Measurements from ENCODE around the gene BZW2. TPM values are rescaled to one million over a fixed set of nuclear protein-coding genes. Genes with fewer than 3 reads are reported as not detected.

Gene BZW2
- total RNA-seq, 1 donor from 2014 or later = 91.4 TPM

GRCh38 chr7:16695621-16696237 is 49.7 kb downstream of the BZW2 start:
- peak; percentile 36 for TF ChIP-seq CTCF (IDR thresholded peaks at IDR 0.05; ENCODE audit: insufficient read depth, low read length, severe bottlenecking)
- no peak for FAIRE-seq
- Histone ChIP-seq H3K4me3 (ENCODE audit: low read depth, low read length) (no peak overlapping the region), H3K36me3 (ENCODE audit: control insufficient read depth, insufficient read depth, low read length) (peaks cover 22% of the 10 kb centered on the region), H3K27me3 (ENCODE audit: control insufficient read depth, insufficient read depth, low read length) (no peaks in the 10 kb centered on the region)
- DNase-seq (ENCODE audit: low read depth) = peak; percentile 74

DNA sequence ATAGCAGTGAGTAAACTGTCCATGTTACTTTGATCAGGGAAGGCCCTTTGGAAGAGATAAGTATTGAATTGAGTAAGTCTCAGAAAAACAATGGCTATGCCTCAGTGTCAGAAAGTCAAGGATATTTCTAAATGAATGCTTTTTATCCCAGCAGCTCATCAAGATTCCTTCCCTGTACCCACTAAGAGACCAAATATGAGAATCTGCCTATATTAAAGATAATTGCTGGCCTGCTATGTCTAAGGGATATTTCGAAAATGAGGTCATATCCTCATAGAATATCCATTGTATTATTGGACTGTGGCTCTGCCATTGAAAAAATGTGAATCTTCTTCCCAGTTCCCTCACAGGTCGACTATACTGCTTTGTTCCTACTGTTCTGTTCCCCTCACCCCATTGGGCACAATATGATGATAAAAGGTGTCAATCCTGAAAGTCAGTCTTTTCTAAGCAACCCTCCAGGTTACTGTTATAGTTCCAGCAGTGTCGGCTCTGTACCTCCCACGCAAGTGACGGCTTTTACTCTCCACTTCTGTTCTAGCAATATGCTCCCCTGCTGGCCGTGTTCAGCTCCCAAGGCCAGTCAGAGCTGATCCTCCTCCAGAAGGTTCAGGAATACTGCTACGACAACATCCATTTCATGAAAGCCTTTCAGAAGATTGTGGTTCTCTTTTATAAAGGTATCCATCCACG is 51.7 kb downstream of the BZW2 start:
- Histone ChIP-seq H3K27me3 (ENCODE audit: control insufficient read depth, insufficient read depth, low read length) (no peaks in the 10 kb centered on the region), H3K4me3 (ENCODE audit: low read depth, low read length) (no peak overlapping the region), H3K36me3 (ENCODE audit: control insufficient read depth, insufficient read depth, low read length) (peaks cover 23% of the 10 kb centered on the region)
- DNase-seq (ENCODE audit: low read depth) (no peak), FAIRE-seq (no peak)
- no peak for TF ChIP-seq CTCF (IDR thresholded peaks at IDR 0.05; ENCODE audit: insufficient read depth, low read length, severe bottlenecking)

DNA sequence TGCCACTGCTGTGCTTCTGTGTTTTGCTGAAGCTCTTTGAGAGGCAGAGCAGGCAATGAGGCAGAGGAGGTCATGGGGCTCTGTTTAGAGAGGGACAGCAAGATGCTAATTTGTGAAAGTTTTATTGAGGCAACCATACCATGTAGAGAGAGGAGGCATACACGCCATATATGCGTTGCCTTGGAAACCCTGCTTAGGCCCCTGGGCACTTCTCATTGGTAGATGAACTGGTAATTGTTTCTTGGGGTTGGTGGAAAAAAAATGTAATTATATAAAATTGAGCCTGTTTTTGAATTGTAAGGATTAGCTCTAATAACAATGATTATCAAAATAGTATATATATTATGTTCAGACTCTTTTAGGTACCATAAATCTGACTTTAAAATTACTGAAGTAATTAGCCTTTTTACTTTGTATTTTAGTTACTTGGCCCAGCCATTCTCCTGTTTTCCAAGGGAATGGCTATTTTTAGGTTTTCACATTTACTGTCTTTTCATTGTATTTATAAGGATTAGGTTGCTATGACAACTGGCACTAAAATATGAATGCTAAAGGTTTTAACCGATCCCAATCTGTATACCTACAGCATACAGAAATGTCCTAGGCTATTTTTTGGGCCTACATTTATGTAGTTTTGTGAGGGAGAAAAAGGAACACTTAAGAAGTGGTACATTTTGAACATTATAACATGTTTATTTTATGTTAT is 52.4 kb downstream of the BZW2 start:
- TF ChIP-seq CTCF (IDR thresholded peaks at IDR 0.05; ENCODE audit: insufficient read depth, low read length, severe bottlenecking) = no peak
- no peak overlapping the region for H3K4me3 ChIP-seq (ENCODE audit: low read depth, low read length)
- DNase-seq (ENCODE audit: low read depth) = no peak
- FAIRE-seq = no peak
- H3K27me3 ChIP-seq (ENCODE audit: control insufficient read depth, insufficient read depth, low read length) = no peaks in the 10 kb centered on the region
- peaks cover 24% of the 10 kb centered on the region for H3K36me3 ChIP-seq (ENCODE audit: control insufficient read depth, insufficient read depth, low read length)

DNA sequence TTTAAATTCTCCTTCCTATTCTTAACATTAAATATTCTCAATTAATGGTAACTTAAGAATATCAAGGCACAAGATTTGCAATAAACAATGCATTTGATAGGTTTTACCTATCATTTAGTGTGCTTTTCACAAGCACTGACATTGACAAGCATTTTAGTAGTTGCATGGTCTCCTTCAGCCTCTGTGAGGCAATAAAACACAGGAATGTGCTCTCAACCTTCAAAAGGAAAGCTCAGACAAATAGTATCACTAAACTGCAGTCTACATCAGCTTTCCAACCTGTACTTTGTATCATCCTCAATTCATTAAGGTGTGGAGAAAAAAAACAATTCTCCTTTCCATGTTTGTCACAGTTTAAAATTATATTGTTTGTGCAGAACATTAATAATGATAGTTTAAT is 56.5 kb downstream of the BZW2 start:
- TF ChIP-seq CTCF (IDR thresholded peaks at IDR 0.05; ENCODE audit: insufficient read depth, low read length, severe bottlenecking) = no peak
- Histone ChIP-seq H3K27me3 (ENCODE audit: control insufficient read depth, insufficient read depth, low read length) (no peaks in the 10 kb centered on the region), H3K36me3 (ENCODE audit: control insufficient read depth, insufficient read depth, low read length) (peaks cover 20% of the 10 kb centered on the region), H3K4me3 (ENCODE audit: low read depth, low read length) (no peak overlapping the region)
- FAIRE-seq = no peak
- no peak for DNase-seq (ENCODE audit: low read depth)

DNA sequence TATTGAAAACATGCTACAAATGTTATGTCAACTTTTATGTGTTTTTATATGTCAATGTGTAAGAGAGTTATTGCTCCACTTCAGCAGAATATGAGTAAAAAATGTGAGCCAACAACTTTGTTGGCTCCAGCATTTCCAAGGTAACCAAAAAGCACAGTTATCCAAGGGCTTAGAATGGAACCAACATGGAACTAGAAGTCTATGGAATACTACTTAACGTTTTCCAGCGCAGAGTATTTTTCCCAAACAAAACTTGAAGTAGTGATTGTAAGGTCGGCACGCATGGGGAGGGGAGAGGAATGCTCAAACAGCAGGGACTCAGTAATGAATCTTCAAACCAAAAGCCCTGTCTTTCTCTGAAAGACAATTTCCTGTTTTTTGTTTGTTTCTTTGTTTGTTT is 62.5 kb downstream of the BZW2 start:
- no peaks in the 10 kb centered on the region for H3K27me3 ChIP-seq (ENCODE audit: control insufficient read depth, insufficient read depth, low read length)
- no peak for DNase-seq (ENCODE audit: low read depth)
- H3K4me3 ChIP-seq (ENCODE audit: low read depth, low read length) = no peak overlapping the region
- TF ChIP-seq CTCF (IDR thresholded peaks at IDR 0.05; ENCODE audit: insufficient read depth, low read length, severe bottlenecking) = no peak
- peaks cover 7% of the 10 kb centered on the region for H3K36me3 ChIP-seq (ENCODE audit: control insufficient read depth, insufficient read depth, low read length)
- FAIRE-seq = no peak

All from bronchial epithelial cell (primary cell).